ENCODE measurements around the gene COL4A2. TPM values are rescaled to one million over a fixed set of nuclear protein-coding genes. Genes with fewer than 3 reads are reported as not detected.

The COL4A2 gene
- total RNA-seq, 1 donor from 2014 or later = 180 TPM

- intact Hi-C loops (cut with DNase I) = loop anchor here (5.0 kb wide), 1 partner anchor 169 kb away; no protein-coding TSS in a partner anchor
- H3K4me1 ChIP-seq = peaks cover 47% of the 10 kb centered on the region
- no peaks in the 10 kb centered on the region for H3K36me3 ChIP-seq
- H3K9me3 ChIP-seq = no peaks in the 10 kb centered on the region
- TF ChIP-seq POLR2AphosphoS5 (IDR thresholded peaks at IDR 0.05; ENCODE audit: insufficient read depth in 1 of 2, low read depth in 1 of 2) (no peak), POLR2A (IDR thresholded peaks at IDR 0.05) (no peak), CTCF (IDR thresholded peaks at IDR 0.05) (no peak)
- no peaks in the 10 kb centered on the region for H3K27me3 ChIP-seq
- DNase-seq (ENCODE audit: extremely low spot score in 2 of 2) = no peak
- no peak overlapping the region for H3K4me3 ChIP-seq
- peak overlapping the region; percentile 9 for H3K27ac ChIP-seq
Measured at GRCh38 chr13:110405597-110406450, 98.7 kb downstream of the COL4A2 start.

GRCh38 chr13:110407021-110407420 lies 99.9 kb downstream of the COL4A2 start:
- H3K4me1 ChIP-seq = peaks cover 51% of the 10 kb centered on the region
- no peaks in the 10 kb centered on the region for H3K9me3 ChIP-seq
- H3K36me3 ChIP-seq = no peaks in the 10 kb centered on the region
- intact Hi-C loops (cut with DNase I) = loop anchor here (5.0 kb wide), 1 partner anchor 170 kb away; no protein-coding TSS in a partner anchor
- no peaks in the 10 kb centered on the region for H3K27me3 ChIP-seq
- no peak for TF ChIP-seq CTCF (IDR thresholded peaks at IDR 0.05)
- TF ChIP-seq POLR2AphosphoS5 (IDR thresholded peaks at IDR 0.05; ENCODE audit: insufficient read depth in 1 of 2, low read depth in 1 of 2) = no peak
- TF ChIP-seq POLR2A (IDR thresholded peaks at IDR 0.05) = no peak
- no peak overlapping the region for H3K4me3 ChIP-seq
- peak overlapping the region; percentile 65 for H3K27ac ChIP-seq
- no peak for DNase-seq (ENCODE audit: extremely low spot score in 2 of 2)

GRCh38 chr13:110407531-110407930 lies 100.4 kb downstream of the COL4A2 start:
- no peaks in the 10 kb centered on the region for H3K36me3 ChIP-seq
- no peak for DNase-seq (ENCODE audit: extremely low spot score in 2 of 2)
- intact Hi-C loops (cut with DNase I) = loop anchor here (5.0 kb wide), 1 partner anchor 170 kb away; no protein-coding TSS in a partner anchor
- H3K27ac ChIP-seq = peak overlapping the region; percentile 65
- no peak overlapping the region for H3K4me3 ChIP-seq
- no peaks in the 10 kb centered on the region for H3K9me3 ChIP-seq
- peaks cover 55% of the 10 kb centered on the region for H3K4me1 ChIP-seq
- no peak for TF ChIP-seq POLR2A (IDR thresholded peaks at IDR 0.05)
- no peak for TF ChIP-seq CTCF (IDR thresholded peaks at IDR 0.05)
- no peak for TF ChIP-seq POLR2AphosphoS5 (IDR thresholded peaks at IDR 0.05; ENCODE audit: insufficient read depth in 1 of 2, low read depth in 1 of 2)
- no peaks in the 10 kb centered on the region for H3K27me3 ChIP-seq

GRCh38 chr13:110408286-110408685 lies 101.2 kb downstream of the COL4A2 start:
- intact Hi-C loops (cut with DNase I) = loop anchor here (5.0 kb wide), 1 partner anchor 171 kb away; no protein-coding TSS in a partner anchor
- H3K4me1 ChIP-seq = peaks cover 57% of the 10 kb centered on the region

More at GRCh38 chr13:110408286-110408685, 101.2 kb downstream of the COL4A2 start:
- DNase-seq (ENCODE audit: extremely low spot score in 2 of 2) = peak in 1 of 2 donors; percentile 77
- H3K36me3 ChIP-seq = no peaks in the 10 kb centered on the region
- H3K9me3 ChIP-seq = no peaks in the 10 kb centered on the region
- H3K27ac ChIP-seq = peak overlapping the region; percentile 65
- H3K27me3 ChIP-seq = no peaks in the 10 kb centered on the region
- no peak for TF ChIP-seq POLR2AphosphoS5 (IDR thresholded peaks at IDR 0.05; ENCODE audit: insufficient read depth in 1 of 2, low read depth in 1 of 2)
- no peak for TF ChIP-seq POLR2A (IDR thresholded peaks at IDR 0.05)
- no peak for TF ChIP-seq CTCF (IDR thresholded peaks at IDR 0.05)
- no peak overlapping the region for H3K4me3 ChIP-seq

Measured in vagina (tissue), 2 donors.